Memory B cell (primary cell): Measurements from ENCODE around the gene STT3B.
"Not testable (repeated sequence)": the region's sequence is repeated elsewhere in the genome, so short reads cannot be mapped to it uniquely, and the experiment has no call there.

ENCODE experiments used
- ATAC-seq: fragments of 150-1000 bp; cut with Tn5 transposase; 2 replicates; pipeline ENCODE4 v1.10.0; 2021; ENCODE audit warnings: low read depth, mild to moderate bottlenecking, moderate library complexity
- DNase-seq, 2 donors: peaks; one replicate each; pipeline ENCODE4 v3.0.0; 2022; ENCODE audit warnings: low spot score in 2 of 2
- H3K27ac Mint-ChIP-seq: one replicate; pipeline ENCODE4 v1.8.0; 2022; ENCODE audit warnings: mild to moderate bottlenecking, moderate library complexity, mixed read lengths
- H3K27me3 Mint-ChIP-seq: one replicate; pipeline ENCODE4 v1.8.0; 2022; ENCODE audit warnings: mixed read lengths
- H3K36me3 Mint-ChIP-seq: one replicate; pipeline ENCODE4 v1.8.0; 2022; ENCODE audit warnings: mild to moderate bottlenecking, mixed read lengths
- H3K4me1 Mint-ChIP-seq: one replicate; pipeline ENCODE4 v1.8.0; 2022; ENCODE audit warnings: mixed read lengths
- H3K4me3 Mint-ChIP-seq: one replicate; pipeline ENCODE4 v1.8.0; 2022; ENCODE audit warnings: mild to moderate bottlenecking, moderate library complexity, mixed read lengths
- H3K9me3 Mint-ChIP-seq: one replicate; pipeline ENCODE4 v1.8.0; 2022; ENCODE audit warnings: mixed read lengths

The STT3B gene

GRCh38 chr3:31505371-31506048, 27.2 kb upstream of the STT3B start:
- no peak for ATAC-seq
- no peak overlapping the region for H3K4me3 Mint-ChIP-seq
- no peaks in the 10 kb centered on the region for H3K36me3 Mint-ChIP-seq
- H3K27me3 Mint-ChIP-seq, result peaks cover 6% of the 10 kb centered on the region
- DNase-seq, result no peak
- H3K27ac Mint-ChIP-seq, result no peak overlapping the region
- H3K4me1 Mint-ChIP-seq, result peaks cover 9% of the 10 kb centered on the region
- no peaks in the 10 kb centered on the region for H3K9me3 Mint-ChIP-seq

DNA sequence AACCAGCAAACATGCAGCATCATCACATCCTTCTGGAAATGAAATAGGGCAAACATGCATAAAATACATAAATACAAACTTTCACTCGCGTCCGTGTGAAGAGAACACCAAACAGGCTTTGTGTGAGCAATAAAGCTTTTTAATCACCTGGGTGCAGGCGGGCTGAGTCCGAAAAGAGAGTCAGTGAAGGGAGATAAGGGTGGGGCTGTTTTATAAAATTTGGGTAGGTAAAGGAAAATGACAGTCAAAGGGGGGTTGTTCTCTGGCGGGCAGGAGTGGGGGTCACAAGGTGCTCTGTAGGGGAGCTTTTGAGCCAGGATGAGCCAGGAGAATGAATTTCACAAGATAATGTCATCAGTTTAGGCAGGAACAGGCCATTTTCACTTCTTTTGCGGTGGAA, 26.2 kb upstream of the STT3B start:
- H3K9me3 Mint-ChIP-seq, H3K27me3 Mint-ChIP-seq, H3K4me3 Mint-ChIP-seq, DNase-seq, H3K27ac Mint-ChIP-seq, H3K36me3 Mint-ChIP-seq, ATAC-seq, H3K4me1 Mint-ChIP-seq: not testable (repeated sequence)

DNA sequence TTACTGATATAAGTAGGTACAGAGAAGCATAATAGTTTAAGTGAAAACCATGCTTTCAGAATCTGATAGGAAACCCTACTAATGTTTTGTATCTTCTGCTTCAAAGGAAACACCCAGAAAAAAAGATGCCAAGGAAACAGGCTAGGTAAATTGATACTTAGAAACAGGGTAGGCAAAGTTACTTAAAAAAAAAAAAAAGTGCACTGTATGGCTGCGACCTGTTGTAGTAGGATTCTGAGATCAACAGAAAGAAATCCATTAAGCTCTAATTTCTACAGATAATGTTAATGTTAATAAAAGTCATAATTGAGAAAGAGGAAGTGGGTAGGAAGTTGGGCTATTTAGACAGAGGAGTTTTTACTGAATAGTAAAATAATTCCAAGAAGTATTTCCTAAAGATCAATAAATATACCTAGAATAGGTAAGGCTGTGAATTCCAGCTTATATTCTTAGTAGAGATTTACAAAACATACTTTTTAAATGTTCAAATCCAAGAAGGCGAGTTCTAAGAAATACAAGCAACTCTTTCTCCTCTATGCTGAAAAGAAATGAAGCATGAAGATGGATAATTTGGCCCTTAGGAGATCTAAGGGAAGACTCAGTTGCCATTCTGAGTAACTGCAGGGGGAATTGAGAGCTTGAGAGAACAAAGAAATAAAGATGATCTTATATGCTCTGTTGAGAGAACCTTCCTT, 24.1 kb upstream of the STT3B start:
- ATAC-seq, result no peak
- Mint-ChIP-seq H3K9me3 (no peaks in the 10 kb centered on the region), H3K4me1 (peaks cover 9% of the 10 kb centered on the region), H3K27me3 (peaks cover 2% of the 10 kb centered on the region), H3K36me3 (no peaks in the 10 kb centered on the region), H3K4me3 (no peak overlapping the region), H3K27ac (no peak overlapping the region)
- DNase-seq, result no peak

DNA sequence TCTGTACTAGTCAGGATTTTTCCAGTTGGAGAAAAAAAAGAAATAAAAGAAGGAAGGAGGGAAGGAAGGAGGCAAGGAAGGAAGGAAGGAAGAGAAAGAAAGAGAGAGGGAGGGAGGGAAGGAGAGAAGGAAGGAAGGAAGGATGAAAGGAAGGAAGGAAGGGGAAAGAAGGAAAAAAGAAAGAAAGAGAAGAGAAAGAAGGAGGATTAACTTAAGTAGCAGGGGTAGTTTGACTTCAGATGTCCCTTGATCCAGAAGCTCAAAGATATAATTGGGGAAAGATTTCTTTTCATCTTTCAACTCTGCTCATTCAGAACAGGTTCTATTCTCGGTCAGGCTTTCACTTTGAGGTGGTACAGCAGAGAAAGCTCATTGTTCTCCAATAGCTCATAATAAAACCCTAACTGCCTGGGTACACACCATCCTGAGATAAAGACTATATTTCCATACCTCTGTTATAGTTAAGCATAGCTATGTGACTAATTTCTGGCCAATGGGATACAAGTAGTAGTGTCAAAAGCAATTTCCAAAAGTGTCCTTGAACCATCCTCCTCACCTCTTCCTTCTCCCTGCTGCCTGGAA, 23.5 kb upstream of the STT3B start:
- no peaks in the 10 kb centered on the region for H3K9me3 Mint-ChIP-seq
- H3K4me3 Mint-ChIP-seq, result no peak overlapping the region
- H3K27me3 Mint-ChIP-seq, result peaks cover 2% of the 10 kb centered on the region
- H3K36me3 Mint-ChIP-seq, result no peaks in the 10 kb centered on the region
- H3K27ac Mint-ChIP-seq, result no peak overlapping the region
- ATAC-seq, result no peak
- H3K4me1 Mint-ChIP-seq, result peaks cover 9% of the 10 kb centered on the region
- DNase-seq, result no peak

- no peak overlapping the region for H3K27ac Mint-ChIP-seq
- H3K36me3 Mint-ChIP-seq, result no peaks in the 10 kb centered on the region
- H3K4me3 Mint-ChIP-seq, result no peak overlapping the region
- H3K9me3 Mint-ChIP-seq, result no peaks in the 10 kb centered on the region
- no peaks in the 10 kb centered on the region for H3K4me1 Mint-ChIP-seq
- no peaks in the 10 kb centered on the region for H3K27me3 Mint-ChIP-seq
- no peak for ATAC-seq
- DNase-seq, result no peak
Observed at GRCh38 chr3:31514570-31514969, 18.2 kb upstream of the STT3B start.

GRCh38 chr3:31515486-31516284, 17.0 kb upstream of the STT3B start:
- H3K27me3 Mint-ChIP-seq, result no peaks in the 10 kb centered on the region
- no peak for DNase-seq
- H3K4me3 Mint-ChIP-seq, result no peak overlapping the region
- H3K27ac Mint-ChIP-seq, result no peak overlapping the region
- no peaks in the 10 kb centered on the region for H3K36me3 Mint-ChIP-seq
- ATAC-seq, result no peak
- no peaks in the 10 kb centered on the region for H3K4me1 Mint-ChIP-seq
- H3K9me3 Mint-ChIP-seq, result peaks cover 1% of the 10 kb centered on the region

DNA sequence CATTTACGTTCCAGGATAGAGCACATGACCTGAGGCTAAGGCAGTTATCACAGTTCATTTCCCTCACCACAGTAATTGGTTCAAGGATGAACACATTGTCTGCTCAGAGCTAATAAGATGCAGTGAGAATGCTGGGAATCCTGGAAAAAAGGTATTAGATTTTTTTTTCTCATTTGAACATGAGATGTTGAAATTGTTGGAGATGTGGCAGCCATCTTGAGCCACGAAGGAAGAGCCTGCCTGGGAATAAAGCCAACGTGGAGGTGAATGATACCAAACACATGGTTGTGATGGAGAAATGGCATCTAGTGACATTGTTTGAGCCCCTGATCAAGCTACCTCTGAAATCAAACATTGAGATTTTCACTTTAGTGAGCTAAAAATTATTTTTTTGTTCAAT, 16.0 kb upstream of the STT3B start:
- no peak for ATAC-seq
- Mint-ChIP-seq H3K36me3 (no peaks in the 10 kb centered on the region), H3K4me3 (no peak overlapping the region), H3K9me3 (peaks cover 1% of the 10 kb centered on the region), H3K27ac (no peak overlapping the region), H3K27me3 (no peaks in the 10 kb centered on the region), H3K4me1 (no peaks in the 10 kb centered on the region)
- no peak for DNase-seq

- H3K4me3 Mint-ChIP-seq, result no peak overlapping the region
- no peak for ATAC-seq
- H3K9me3 Mint-ChIP-seq, result peaks cover 1% of the 10 kb centered on the region
- peaks cover 6% of the 10 kb centered on the region for H3K4me1 Mint-ChIP-seq
- no peak overlapping the region for H3K27ac Mint-ChIP-seq
- no peaks in the 10 kb centered on the region for H3K36me3 Mint-ChIP-seq
- H3K27me3 Mint-ChIP-seq, result no peaks in the 10 kb centered on the region
- no peak for DNase-seq
Observed at GRCh38 chr3:31521468-31521867, 11.3 kb upstream of the STT3B start.

- no peak for DNase-seq
- H3K4me3 Mint-ChIP-seq, result no peak overlapping the region
- peaks cover 1% of the 10 kb centered on the region for H3K9me3 Mint-ChIP-seq
Observed at GRCh38 chr3:31522152-31522551, 10.6 kb upstream of the STT3B start.

GRCh38 chr3:31523543-31523942, 9.2 kb upstream of the STT3B start:
- H3K4me3 Mint-ChIP-seq, result no peak overlapping the region
- H3K9me3 Mint-ChIP-seq, result peaks cover 1% of the 10 kb centered on the region
- no peak for ATAC-seq
- peaks cover 6% of the 10 kb centered on the region for H3K4me1 Mint-ChIP-seq
- DNase-seq, result no peak
- no peaks in the 10 kb centered on the region for H3K27me3 Mint-ChIP-seq
- H3K36me3 Mint-ChIP-seq, result no peaks in the 10 kb centered on the region
- no peak overlapping the region for H3K27ac Mint-ChIP-seq

More at GRCh38 chr3:31522152-31522551, 10.6 kb upstream of the STT3B start:
- Mint-ChIP-seq H3K4me1 (peaks cover 6% of the 10 kb centered on the region), H3K36me3 (no peaks in the 10 kb centered on the region), H3K27me3 (no peaks in the 10 kb centered on the region), H3K27ac (no peak overlapping the region)
- ATAC-seq, result peak; percentile 100

GRCh38 chr3:31525532-31525931, 7.2 kb upstream of the STT3B start:
- Mint-ChIP-seq H3K4me1 (peaks cover 6% of the 10 kb centered on the region), H3K27me3 (no peaks in the 10 kb centered on the region), H3K9me3 (no peaks in the 10 kb centered on the region), H3K4me3 (no peak overlapping the region), H3K27ac (no peak overlapping the region), H3K36me3 (no peaks in the 10 kb centered on the region)
- DNase-seq (no peak), ATAC-seq (no peak)

DNA sequence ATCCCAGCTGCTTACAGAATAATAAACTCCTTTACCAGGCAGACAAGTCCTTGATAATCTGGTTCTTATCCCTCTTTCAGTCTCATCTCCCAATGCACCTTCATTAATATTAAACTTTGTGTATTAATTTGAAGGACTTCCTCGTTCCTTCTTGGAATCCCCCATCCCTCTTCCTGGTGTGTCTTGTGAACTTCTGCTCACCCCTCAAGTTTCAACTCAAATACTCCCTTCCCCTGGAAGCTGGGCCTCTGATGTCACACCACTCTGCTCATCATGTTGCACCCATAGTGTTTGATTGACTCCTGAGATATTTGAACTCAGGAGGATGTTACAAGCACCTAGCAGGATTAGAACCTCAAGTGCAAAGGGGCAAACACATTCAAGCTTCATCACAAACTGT, 3.3 kb upstream of the STT3B start:
- no peaks in the 10 kb centered on the region for H3K27me3 Mint-ChIP-seq
- no peaks in the 10 kb centered on the region for H3K36me3 Mint-ChIP-seq
- peaks cover 5% of the 10 kb centered on the region for H3K4me1 Mint-ChIP-seq
- DNase-seq, result no peak
- H3K9me3 Mint-ChIP-seq, result no peaks in the 10 kb centered on the region
- ATAC-seq, result no peak
- no peak overlapping the region for H3K27ac Mint-ChIP-seq
- no peak overlapping the region for H3K4me3 Mint-ChIP-seq

- peaks cover 7% of the 10 kb centered on the region for H3K4me1 Mint-ChIP-seq
- no peaks in the 10 kb centered on the region for H3K27me3 Mint-ChIP-seq
- H3K4me3 Mint-ChIP-seq, result no peak overlapping the region
- no peaks in the 10 kb centered on the region for H3K9me3 Mint-ChIP-seq
- DNase-seq (no peak), ATAC-seq (no peak)
- no peaks in the 10 kb centered on the region for H3K36me3 Mint-ChIP-seq
- H3K27ac Mint-ChIP-seq, result no peak overlapping the region
Observed at GRCh38 chr3:31530039-31530959, 2.4 kb upstream of the STT3B start.
